GM13976 (cell line): ENCODE measurements around the gene GSPT1.
"Not testable (repeated sequence)": the region's sequence is repeated elsewhere in the genome, so short reads cannot be mapped to it uniquely, and the experiment has no call there.

Source experiments
- DNase-seq: peaks from one replicate; pipeline ENCODE4 v3.0.0; 2012; ENCODE audit warnings: low spot score
- in situ Hi-C: fragments of 300-500 bp; cut with MboI; formaldehyde crosslinking; loops from one replicate; pipeline ENCODE4 v1.12.0; 2022; ENCODE audit warnings: low sequenced_read_pairs, mixed read lengths, inconsistent platforms; ENCODE audit not compliant: unreplicated experiment
- TF ChIP-seq, protein P1 (sequence below): IDR thresholded peaks from 2 replicates; pipeline ENCODE4 v1.5.1; 2012; ENCODE audit warnings: borderline replicate concordance, mild to moderate bottlenecking; ENCODE audit not compliant: insufficient read depth; ENCODE audit errors: extremely low read depth, missing control alignments, control extremely low read depth

GSPT1 gene

DNA sequence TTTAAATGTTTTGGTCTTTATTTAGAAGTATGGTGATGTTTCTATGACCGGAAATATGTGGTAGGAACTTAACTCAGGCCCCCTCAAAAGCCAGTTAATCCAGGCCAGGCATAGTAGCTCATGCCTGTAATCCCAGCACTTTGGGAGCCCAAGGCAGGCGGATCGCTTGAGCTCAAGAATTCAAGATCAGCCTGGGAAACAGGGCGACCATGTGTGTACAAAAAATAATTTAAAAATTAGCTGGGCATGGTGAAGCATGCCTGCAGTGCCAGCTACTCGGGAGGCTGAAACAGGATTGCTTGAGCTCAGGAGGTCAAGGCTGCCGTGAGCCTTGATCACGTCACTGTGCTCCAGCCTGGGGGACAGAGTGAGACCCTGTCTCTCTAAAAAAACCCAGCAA lies 74.7 kb downstream of the GSPT1 start:
- in situ Hi-C loops = no loop called here
- DNase-seq = no peak
- TF ChIP-seq, protein P1, sequence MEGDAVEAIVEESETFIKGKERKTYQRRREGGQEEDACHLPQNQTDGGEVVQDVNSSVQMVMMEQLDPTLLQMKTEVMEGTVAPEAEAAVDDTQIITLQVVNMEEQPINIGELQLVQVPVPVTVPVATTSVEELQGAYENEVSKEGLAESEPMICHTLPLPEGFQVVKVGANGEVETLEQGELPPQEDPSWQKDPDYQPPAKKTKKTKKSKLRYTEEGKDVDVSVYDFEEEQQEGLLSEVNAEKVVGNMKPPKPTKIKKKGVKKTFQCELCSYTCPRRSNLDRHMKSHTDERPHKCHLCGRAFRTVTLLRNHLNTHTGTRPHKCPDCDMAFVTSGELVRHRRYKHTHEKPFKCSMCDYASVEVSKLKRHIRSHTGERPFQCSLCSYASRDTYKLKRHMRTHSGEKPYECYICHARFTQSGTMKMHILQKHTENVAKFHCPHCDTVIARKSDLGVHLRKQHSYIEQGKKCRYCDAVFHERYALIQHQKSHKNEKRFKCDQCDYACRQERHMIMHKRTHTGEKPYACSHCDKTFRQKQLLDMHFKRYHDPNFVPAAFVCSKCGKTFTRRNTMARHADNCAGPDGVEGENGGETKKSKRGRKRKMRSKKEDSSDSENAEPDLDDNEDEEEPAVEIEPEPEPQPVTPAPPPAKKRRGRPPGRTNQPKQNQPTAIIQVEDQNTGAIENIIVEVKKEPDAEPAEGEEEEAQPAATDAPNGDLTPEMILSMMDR = no peak

DNA sequence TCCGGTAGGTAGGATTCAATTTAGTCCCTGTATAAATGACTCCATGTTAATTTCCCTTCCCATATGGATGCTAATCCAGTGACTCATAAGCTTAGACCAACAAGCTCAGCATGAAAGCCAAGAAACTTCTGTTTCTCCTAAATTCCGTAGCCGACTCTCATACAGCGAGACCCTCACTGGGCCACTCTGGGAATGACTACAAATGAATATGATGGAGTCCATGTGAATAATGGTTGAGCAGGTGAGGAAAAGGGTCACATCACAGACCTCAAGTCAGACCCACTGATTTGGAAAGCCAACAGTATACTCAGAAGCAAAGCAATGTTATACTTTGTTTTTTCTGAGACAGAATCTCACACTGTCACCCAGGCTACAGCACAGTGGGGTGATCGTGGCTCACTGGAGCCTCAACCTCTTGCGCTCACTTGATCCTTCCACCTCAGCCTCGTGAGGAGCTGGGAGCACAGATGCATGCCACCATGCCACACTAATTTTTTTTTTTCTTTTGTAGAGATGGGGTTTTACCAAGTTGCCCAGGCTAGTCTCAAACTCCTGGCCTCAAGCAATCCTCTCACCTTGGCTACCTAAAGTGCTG lies 79.0 kb downstream of the GSPT1 start:
- TF ChIP-seq, protein P1 = no peak
- DNase-seq = no peak
- in situ Hi-C loops = no loop called here

DNA sequence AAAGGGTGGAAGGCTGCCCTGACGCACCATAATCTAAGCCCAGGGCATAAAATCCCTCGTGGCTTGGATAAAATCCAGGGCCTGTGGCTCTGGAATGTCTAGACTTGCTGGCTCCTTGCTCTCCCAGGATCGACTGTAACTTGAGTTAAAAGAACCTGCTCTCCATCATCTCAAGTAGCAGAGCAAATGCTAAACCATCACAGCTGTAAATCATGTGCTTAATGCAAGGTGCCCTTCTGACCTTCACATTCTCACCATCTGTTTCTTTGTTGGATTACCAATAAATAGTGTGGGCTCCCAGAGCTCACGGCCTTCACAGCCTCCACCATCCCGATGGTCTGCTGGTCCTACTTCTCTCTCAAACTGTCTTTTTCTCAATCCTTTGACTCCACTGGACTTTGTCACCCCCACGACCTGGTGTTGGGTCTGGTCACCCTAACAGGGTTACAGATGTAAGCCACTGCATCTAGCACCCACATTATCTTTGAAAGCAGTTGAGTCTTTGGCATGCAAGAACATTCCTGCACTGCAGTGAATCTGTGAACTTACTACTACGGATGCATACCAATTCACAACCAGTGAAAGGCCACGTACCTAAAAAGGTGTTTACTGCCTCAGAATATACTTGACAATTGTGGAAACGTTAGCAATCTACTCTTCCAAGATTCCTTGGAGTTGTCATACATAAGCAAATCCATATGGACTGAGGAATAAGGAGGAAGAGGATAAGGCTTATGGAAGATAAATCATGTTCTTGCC lies 79.7 kb downstream of the GSPT1 start:
- in situ Hi-C loops = no loop called here
- TF ChIP-seq, protein P1 = no peak
- no peak for DNase-seq

- in situ Hi-C loops = no loop called here
- DNase-seq = no peak
- TF ChIP-seq, protein P1 = no peak
Observed at GRCh38 chr16:11835309-11835708, 80.4 kb downstream of the GSPT1 start.

- in situ Hi-C loops = no loop called here
- DNase-seq = no peak
- TF ChIP-seq, protein P1 = no peak
Observed at GRCh38 chr16:11833951-11834695, 81.6 kb downstream of the GSPT1 start.

GRCh38 chr16:11828696-11829095 lies 87.1 kb downstream of the GSPT1 start:
- in situ Hi-C loops = no loop called here
- TF ChIP-seq, protein P1 = no peak
- DNase-seq = no peak

DNA sequence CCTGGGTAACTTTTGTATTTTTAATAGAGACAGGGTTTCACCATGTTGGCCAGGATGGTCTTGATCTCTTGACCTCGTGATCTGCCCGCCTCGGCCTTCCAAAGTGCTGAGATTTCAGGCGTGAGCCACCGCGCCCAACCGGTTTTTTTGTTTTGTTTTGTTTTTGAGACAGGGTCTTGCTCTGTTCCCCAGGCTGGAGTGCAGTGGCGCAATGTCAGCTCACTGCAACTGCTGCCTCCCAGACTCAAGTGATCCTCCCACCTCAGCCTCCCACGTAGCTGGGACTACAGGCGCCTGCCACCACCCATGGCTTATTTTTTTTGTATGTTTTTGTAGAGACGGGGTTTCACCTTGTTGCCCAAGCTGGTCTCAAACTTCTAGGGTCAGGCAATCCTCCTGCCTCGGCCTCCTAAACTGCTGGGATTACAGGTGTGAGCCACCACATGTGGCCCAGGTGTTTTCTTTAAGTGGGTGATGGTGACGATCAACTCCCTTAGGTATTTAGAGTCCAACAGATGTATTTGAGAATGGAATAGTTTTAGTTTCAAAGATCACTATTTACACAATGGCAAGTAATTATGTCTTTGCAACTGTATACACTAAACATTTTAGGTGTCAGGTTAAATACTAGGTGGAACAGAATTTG lies 90.1 kb downstream of the GSPT1 start:
- DNase-seq, in situ Hi-C loops: not testable (repeated sequence)
